Measurements from ENCODE around the gene MESP2. TPM values are rescaled to one million over a fixed set of nuclear protein-coding genes. Genes with fewer than 3 reads are reported as not detected.
A peak's percentile ranks its signal among the peaks of the same experiment; 100 is the strongest.

The MESP2 gene
- total and polyA plus RNA-seq, 9 of the 15 experiments (the other 6 are each of a cell fraction or from before 2014, with no cell fraction given) = 0.08 to 0.82 (median 0.37) TPM

GRCh38 chr15:89781891-89782618 is 5.9 kb downstream of the MESP2 start (continued):
- no peak for TF ChIP-seq ETS1 (conservative IDR thresholded peaks at IDR 0.05; ENCODE audit: control insufficient read depth, low read depth, low read length)
- TF ChIP-seq, protein P1, sequence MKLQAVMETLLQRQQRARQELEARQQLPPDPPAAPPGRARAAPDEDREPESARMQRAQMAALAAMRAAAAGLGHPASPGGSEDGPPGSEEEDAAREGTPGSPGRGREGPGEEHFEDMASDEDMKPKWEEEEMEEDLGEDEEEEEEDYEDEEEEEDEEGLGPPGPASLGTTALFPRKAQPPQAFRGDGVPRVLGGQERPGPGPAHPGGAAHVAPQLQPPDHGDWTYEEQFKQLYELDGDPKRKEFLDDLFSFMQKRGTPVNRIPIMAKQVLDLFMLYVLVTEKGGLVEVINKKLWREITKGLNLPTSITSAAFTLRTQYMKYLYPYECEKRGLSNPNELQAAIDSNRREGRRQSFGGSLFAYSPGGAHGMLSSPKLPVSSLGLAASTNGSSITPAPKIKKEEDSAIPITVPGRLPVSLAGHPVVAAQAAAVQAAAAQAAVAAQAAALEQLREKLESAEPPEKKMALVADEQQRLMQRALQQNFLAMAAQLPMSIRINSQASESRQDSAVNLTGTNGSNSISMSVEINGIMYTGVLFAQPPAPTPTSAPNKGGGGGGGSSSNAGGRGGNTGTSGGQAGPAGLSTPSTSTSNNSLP (IDR thresholded peaks at IDR 0.05; ENCODE audit: borderline replicate concordance, low read depth, low read length) = no peak
- TF ChIP-seq ZNF77 (CRISPR knock-in tag; IDR thresholded peaks at IDR 0.05) = no peak; the same call in 1 of the 2 replicates
- TF ChIP-seq, protein P2, sequence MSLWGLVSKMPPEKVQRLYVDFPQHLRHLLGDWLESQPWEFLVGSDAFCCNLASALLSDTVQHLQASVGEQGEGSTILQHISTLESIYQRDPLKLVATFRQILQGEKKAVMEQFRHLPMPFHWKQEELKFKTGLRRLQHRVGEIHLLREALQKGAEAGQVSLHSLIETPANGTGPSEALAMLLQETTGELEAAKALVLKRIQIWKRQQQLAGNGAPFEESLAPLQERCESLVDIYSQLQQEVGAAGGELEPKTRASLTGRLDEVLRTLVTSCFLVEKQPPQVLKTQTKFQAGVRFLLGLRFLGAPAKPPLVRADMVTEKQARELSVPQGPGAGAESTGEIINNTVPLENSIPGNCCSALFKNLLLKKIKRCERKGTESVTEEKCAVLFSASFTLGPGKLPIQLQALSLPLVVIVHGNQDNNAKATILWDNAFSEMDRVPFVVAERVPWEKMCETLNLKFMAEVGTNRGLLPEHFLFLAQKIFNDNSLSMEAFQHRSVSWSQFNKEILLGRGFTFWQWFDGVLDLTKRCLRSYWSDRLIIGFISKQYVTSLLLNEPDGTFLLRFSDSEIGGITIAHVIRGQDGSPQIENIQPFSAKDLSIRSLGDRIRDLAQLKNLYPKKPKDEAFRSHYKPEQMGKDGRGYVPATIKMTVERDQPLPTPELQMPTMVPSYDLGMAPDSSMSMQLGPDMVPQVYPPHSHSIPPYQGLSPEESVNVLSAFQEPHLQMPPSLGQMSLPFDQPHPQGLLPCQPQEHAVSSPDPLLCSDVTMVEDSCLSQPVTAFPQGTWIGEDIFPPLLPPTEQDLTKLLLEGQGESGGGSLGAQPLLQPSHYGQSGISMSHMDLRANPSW (CRISPR knock-in tag; IDR thresholded peaks at IDR 0.05) = no peak
- peak; percentile 99 for TF ChIP-seq NR4A1 (CRISPR knock-in tag; IDR thresholded peaks at IDR 0.05)
- TF ChIP-seq NR4A1 (tag; IDR thresholded peaks at IDR 0.05) = peak; percentile 99
- TF ChIP-seq RAD51 (IDR thresholded peaks at IDR 0.05; ENCODE audit: borderline replicate concordance, low read depth) = no peak
- TF ChIP-seq ZNF707 (CRISPR knock-in tag; conservative IDR thresholded peaks at IDR 0.05) = peak; percentile 82
- TF ChIP-seq MEF2D (tag; conservative IDR thresholded peaks at IDR 0.05; ENCODE audit: low read depth) = peak; percentile 99
- peak; percentile 97 for TF ChIP-seq ZNF830 (CRISPR knock-in tag; IDR thresholded peaks at IDR 0.05)
- TF ChIP-seq ZNF175 (CRISPR knock-in tag; IDR thresholded peaks at IDR 0.05; ENCODE audit: low read depth) = peak; percentile 96
- TF ChIP-seq RCOR1 (IDR thresholded peaks at IDR 0.05; ENCODE audit: borderline replicate concordance in 1 of 2, low read depth in 2 of 2, low read length in 2 of 2) = no peak
- TF ChIP-seq ZC3H8 (IDR thresholded peaks at IDR 0.05) = no peak
- no peak for TF ChIP-seq FUS (optimal IDR thresholded peaks at IDR 0.05; ENCODE audit: low read depth, low read length)
- no peak for TF ChIP-seq KDM2B (CRISPR knock-in tag; IDR thresholded peaks at IDR 0.05)
- no peak for TF ChIP-seq U2AF1 (optimal IDR thresholded peaks at IDR 0.05; ENCODE audit: low read depth, low read length)
- peak; percentile 88 for TF ChIP-seq ZNF253 (CRISPR knock-in tag; conservative IDR thresholded peaks at IDR 0.05)
- no peak for TF ChIP-seq ZBTB8A (IDR thresholded peaks at IDR 0.05; ENCODE audit: partially characterized antibody)
- no peak for TF ChIP-seq BDP1 (IDR thresholded peaks at IDR 0.05; ENCODE audit: insufficient read depth, insufficient read length)
- TF ChIP-seq WHSC1 (IDR thresholded peaks at IDR 0.05; ENCODE audit: low read length) = no peak
- TF ChIP-seq HSF4 (CRISPR knock-in tag; IDR thresholded peaks at IDR 0.05; ENCODE audit: borderline replicate concordance) = peak; percentile 96
- no peak for TF ChIP-seq PCBP1 (IDR thresholded peaks at IDR 0.05; ENCODE audit: low read depth, low read length, poor library complexity, severe bottlenecking)
- TF ChIP-seq CHCHD3 (CRISPR knock-in tag; IDR thresholded peaks at IDR 0.05) = no peak; the same call in 1 of the 2 replicates
- no peak for TF ChIP-seq PCBP2 (IDR thresholded peaks at IDR 0.05; ENCODE audit: low read depth, low read length, poor library complexity, severe bottlenecking)
- no peak for TF ChIP-seq TGIF2 (CRISPR knock-in tag; IDR thresholded peaks at IDR 0.05)
